Measurements from ENCODE around the gene NOP58. TPM values are rescaled to one million over a fixed set of nuclear protein-coding genes. Genes with fewer than 3 reads are reported as not detected.
"Not testable (repeated sequence)": the region's sequence is repeated elsewhere in the genome, so short reads cannot be mapped to it uniquely, and the experiment has no call there.

The NOP58 gene, protein sequence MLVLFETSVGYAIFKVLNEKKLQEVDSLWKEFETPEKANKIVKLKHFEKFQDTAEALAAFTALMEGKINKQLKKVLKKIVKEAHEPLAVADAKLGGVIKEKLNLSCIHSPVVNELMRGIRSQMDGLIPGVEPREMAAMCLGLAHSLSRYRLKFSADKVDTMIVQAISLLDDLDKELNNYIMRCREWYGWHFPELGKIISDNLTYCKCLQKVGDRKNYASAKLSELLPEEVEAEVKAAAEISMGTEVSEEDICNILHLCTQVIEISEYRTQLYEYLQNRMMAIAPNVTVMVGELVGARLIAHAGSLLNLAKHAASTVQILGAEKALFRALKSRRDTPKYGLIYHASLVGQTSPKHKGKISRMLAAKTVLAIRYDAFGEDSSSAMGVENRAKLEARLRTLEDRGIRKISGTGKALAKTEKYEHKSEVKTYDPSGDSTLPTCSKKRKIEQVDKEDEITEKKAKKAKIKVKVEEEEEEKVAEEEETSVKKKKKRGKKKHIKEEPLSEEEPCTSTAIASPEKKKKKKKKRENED
- total RNA-seq: 10 to 100 TPM; 47.6 to 73.2 TPM

DNA sequence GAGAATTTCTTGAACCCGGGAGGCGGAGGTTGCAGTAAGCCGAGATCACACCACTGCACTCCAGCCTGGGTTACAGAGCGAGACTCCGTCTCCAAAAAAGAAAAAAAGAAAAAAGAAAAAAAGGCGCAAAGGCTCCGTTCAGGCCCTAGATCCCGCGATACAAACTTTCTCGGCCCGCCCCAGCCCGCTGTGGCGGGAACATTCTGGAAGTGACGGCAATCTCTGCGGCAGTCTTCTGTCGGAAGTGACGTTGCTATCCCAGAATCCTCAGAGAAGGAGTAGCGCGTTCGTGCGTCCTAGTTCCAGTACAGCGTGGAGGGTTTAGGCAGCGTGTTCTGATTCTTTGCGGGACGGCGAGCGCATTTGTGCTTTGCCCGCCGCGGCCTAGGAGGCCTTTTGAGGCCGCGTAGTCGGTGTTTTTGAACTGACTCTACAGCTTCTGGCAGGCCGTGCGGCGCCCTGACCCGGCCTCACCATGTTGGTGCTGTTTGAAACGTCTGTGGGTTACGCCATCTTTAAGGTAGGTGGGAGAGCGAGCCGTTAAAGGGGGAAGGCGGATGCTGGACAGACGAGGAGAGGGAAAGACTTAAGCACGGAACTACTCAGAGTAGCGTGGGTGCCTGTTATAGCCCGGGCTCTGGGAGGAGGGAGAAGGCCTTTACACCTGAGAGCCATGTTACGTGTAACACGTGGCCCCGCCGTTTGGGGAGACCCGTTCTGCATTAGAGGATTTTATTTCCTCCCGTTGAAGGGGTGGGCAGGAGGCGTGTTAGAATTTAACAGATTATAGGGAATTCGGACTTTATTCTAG is at the start of gene NOP58:
Gene NOP58, plus strand, starts transcription at position 297 of the 811 bp plus-strand sequence. Its CDS starts 179 bp downstream, at position 476.
- Histone ChIP-seq H3K4me1 (replicated peaks) (no peaks in the 10 kb centered on the region), H3K36me3 (no peaks in the 10 kb centered on the region), H3K27ac (peak within 1 kb of the TSS; percentile 97 to 99), H3K9me3 (no peaks in the 10 kb centered on the region), H3K27me3 (replicated peaks; ENCODE audit: insufficient read depth) (no peaks in the 10 kb centered on the region), H3K4me3 (peak within 1 kb of the TSS; percentile 80 to 90)
- peak; percentile 96 for DNase-seq (ENCODE audit: low spot score)
- intact Hi-C loops (cut with DNase I): loop anchor here (5.0 kb wide), 1 partner anchor 112 kb away; the partner anchor contains the start of gene BMPR2
- under 1% methylated on average over 54 of the region's 54 CpGs for WGBS
- TF ChIP-seq, protein P1, sequence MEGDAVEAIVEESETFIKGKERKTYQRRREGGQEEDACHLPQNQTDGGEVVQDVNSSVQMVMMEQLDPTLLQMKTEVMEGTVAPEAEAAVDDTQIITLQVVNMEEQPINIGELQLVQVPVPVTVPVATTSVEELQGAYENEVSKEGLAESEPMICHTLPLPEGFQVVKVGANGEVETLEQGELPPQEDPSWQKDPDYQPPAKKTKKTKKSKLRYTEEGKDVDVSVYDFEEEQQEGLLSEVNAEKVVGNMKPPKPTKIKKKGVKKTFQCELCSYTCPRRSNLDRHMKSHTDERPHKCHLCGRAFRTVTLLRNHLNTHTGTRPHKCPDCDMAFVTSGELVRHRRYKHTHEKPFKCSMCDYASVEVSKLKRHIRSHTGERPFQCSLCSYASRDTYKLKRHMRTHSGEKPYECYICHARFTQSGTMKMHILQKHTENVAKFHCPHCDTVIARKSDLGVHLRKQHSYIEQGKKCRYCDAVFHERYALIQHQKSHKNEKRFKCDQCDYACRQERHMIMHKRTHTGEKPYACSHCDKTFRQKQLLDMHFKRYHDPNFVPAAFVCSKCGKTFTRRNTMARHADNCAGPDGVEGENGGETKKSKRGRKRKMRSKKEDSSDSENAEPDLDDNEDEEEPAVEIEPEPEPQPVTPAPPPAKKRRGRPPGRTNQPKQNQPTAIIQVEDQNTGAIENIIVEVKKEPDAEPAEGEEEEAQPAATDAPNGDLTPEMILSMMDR (IDR thresholded peaks at IDR 0.05): no peak
- peak; percentile 100 for TF ChIP-seq POLR2AphosphoS5 (IDR thresholded peaks at IDR 0.05)
- peak; percentile 97 for TF ChIP-seq POLR2A (IDR thresholded peaks at IDR 0.05)

DNA sequence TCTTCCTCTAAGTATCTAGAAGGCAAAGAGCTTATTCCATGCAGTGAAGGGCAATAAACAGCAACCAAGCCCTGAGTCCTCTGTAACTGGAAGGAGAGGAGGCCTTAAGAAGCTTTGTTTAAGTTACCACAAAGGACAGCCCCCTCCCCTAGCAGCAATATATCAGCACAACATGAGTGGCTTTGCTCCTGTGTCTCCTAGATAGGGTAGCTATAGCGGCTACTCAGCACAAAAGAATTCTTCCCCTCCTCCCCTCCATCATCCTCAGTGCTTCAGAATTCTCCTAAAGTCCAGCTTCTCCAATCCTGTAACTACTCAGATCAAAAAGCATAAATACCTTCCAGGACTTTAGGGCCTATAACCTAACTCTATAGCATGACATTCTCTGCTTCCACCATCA is 43.7 kb upstream of the NOP58 start:
- H3K4me1 ChIP-seq (replicated peaks): no peaks in the 10 kb centered on the region
- H3K27ac ChIP-seq: no peak overlapping the region
- TF ChIP-seq POLR2A (IDR thresholded peaks at IDR 0.05) (no peak), POLR2AphosphoS5 (IDR thresholded peaks at IDR 0.05) (no peak)
- TF ChIP-seq, protein P1 (IDR thresholded peaks at IDR 0.05): no peak
- no peak for DNase-seq (ENCODE audit: low spot score)
- intact Hi-C loops (cut with DNase I): no loop called here
- no peak overlapping the region for H3K4me3 ChIP-seq
- no peaks in the 10 kb centered on the region for H3K9me3 ChIP-seq
- peaks cover 0 to 2% of the 10 kb centered on the region in 2 donors for H3K36me3 ChIP-seq
- no peaks in the 10 kb centered on the region for H3K27me3 ChIP-seq (replicated peaks; ENCODE audit: insufficient read depth)
- 64% methylated on average over 1 of the region's 1 CpG for WGBS

DNA sequence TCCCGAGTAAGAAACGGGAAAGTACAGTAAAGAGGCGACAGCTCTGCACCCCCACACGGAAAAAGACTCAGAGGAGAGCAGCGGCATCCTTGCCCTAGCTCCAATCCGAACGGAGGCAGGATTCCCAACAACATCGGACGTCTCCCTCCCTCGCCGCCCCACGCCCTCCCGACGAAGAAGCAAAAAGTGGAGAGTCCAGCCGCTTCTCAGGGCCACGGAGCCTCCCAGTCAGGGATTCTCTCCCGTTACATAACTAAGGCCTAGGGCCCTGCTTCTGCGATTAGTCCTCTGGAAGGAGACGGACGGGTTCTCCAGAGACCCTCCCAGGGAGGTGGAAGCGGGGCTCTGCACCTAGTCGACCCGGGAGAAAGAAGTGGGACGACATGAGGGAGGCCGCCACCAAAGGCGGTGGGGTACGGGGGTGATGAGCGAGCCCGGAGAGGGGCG is 27.8 kb upstream of the NOP58 start:
- H3K9me3 ChIP-seq: no peaks in the 10 kb centered on the region
- peak overlapping the region; percentile 84 to 94 for H3K4me3 ChIP-seq
- intact Hi-C loops (cut with DNase I): no loop called here
- WGBS: 0% methylated on average over 28 of the region's 30 CpGs
- H3K4me1 ChIP-seq (replicated peaks): peaks cover 5% of the 10 kb centered on the region
- peak; percentile 13 for DNase-seq (ENCODE audit: low spot score)
- H3K27me3 ChIP-seq (replicated peaks; ENCODE audit: insufficient read depth): no peaks in the 10 kb centered on the region
- peak overlapping the region; percentile 89 to 96 for H3K27ac ChIP-seq
- H3K36me3 ChIP-seq: no peaks in the 10 kb centered on the region
- TF ChIP-seq, protein P1 (IDR thresholded peaks at IDR 0.05): no peak
- TF ChIP-seq POLR2A (IDR thresholded peaks at IDR 0.05): no peak
- TF ChIP-seq POLR2AphosphoS5 (IDR thresholded peaks at IDR 0.05): no peak

DNA sequence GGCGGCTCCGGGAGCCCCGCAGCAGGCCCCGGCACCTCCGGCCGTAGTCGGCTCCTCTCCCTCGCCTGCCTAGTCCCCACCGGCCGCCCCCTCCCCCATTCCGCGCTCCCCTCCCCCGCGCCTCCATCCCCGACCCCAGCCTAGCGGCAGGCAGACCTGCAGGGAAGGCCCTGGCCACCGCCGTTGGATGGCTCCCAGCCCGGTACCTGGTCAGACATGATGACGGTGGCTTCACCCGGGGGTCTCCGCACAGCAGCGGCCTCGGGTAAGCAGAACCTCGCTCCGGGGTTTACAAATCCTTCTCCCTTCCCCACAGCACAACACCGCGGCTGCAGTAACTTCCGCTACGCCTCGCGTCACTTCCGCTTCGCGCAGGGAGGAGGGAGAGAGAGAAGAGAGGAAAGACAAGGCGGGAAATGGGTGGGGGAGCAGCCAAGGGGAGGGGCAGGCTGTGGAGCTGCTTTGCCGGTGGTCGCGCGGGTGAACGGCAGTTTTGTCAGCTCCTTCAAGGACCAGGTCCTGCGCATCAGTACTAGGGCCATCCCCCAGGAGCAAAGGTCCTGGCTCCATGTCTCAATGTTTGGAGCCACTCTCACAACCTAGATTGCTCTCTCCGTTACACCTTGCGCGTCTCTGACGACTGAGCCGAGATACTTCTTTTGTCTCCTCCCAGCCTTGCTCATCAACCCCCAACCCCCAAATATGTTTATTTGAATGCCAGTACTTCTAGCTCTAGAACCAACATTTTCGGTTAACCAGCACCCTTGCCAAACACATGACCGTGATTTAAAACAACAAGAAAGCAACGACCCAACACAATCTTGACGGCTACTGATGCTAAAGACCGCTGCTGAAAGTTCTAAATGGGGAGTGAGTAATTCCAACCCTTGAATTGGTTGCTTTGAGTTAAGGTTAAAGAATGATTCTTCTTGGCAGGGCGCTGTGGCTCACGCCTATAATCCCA is 27.0 kb upstream of the NOP58 start, which contains the start of gene SUMO1:
Gene SUMO1, minus strand, starts transcription at position 364 of the 964 bp plus-strand sequence. Its CDS starts 146 bp downstream, at position 218.
- Histone ChIP-seq H3K27me3 (replicated peaks; ENCODE audit: insufficient read depth) (no peaks in the 10 kb centered on the region), H3K36me3 (no peaks in the 10 kb centered on the region), H3K4me3 (peak within 1 kb of the TSS; percentile 84 to 94), H3K27ac (peak within 1 kb of the TSS; percentile 89 to 96), H3K9me3 (no peaks in the 10 kb centered on the region), H3K4me1 (replicated peaks) (peaks cover 5% of the 10 kb centered on the region)
- TF ChIP-seq POLR2AphosphoS5 (IDR thresholded peaks at IDR 0.05) (peak; percentile 94), POLR2A (IDR thresholded peaks at IDR 0.05) (peak; percentile 68)
- TF ChIP-seq, protein P1 (IDR thresholded peaks at IDR 0.05): peak in 1 of 4 experiments; percentile 1
- 3% methylated on average over 40 of the region's 54 CpGs for whole genome bisulfite sequencing
- intact Hi-C loops (cut with DNase I): no loop called here
- DNase-seq (ENCODE audit: low spot score): peak; percentile 86

DNA sequence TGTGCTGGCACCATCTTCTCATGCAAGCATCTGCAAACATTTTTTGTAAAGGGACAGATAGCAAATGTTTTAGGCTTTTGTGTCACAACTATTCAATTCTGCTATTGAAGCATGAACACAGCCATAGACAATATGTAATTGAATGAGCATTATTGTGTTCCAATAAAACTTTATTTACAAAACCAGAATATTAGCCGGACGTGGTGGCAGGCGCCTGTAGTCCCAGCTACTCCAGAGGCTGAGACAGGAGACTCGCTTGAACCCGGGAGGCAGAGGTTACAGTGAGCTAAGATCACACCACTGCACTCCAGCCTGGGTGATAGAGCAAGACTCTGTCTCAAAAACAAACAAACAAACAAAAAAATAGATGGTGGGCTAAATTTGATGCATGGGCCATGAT is 17.9 kb upstream of the NOP58 start:
- H3K4me1 ChIP-seq (replicated peaks); intact Hi-C loops (cut with DNase I): not testable (repeated sequence)

More for the DNA sequence above, 17.9 kb upstream of the NOP58 start:
- H3K9me3 ChIP-seq; DNase-seq (ENCODE audit: low spot score); H3K4me3 ChIP-seq; H3K27ac ChIP-seq; H3K27me3 ChIP-seq (replicated peaks; ENCODE audit: insufficient read depth); H3K36me3 ChIP-seq: not testable (repeated sequence)
- 98% methylated on average over 5 of the region's 5 CpGs for WGBS
